Heart left ventricle (tissue), 16 donors: ENCODE results near the gene SKAP2. TPM values are rescaled to one million over a fixed set of nuclear protein-coding genes. Genes with fewer than 3 reads are reported as not detected.

ENCODE experiments used
- ATAC-seq, 4 donors: fragments of 200-7000 bp; cut with Tn5 transposase; one replicate each; pipeline ENCODE4 v1.9.1; 2020 to 2022; ENCODE audit warnings: moderate library complexity in 4 of 4, mild to moderate bottlenecking in 3 of 4, moderate number of reproducible peaks in 1 of 4
- DNase-seq, 5 donors: peaks; one replicate each; pipeline ENCODE4 v3.0.0-alpha.2; 2020
- H3K27ac ChIP-seq, 12 donors: fragments of 200-600 bp; sonication (generic) in 4 of 12; one replicate each; pipeline versions ENCODE4 v1.5.0 to v1.8.0; 2016 to 2022; ENCODE audit warnings: mild to moderate bottlenecking in 2 of 12
- H3K27me3 ChIP-seq, 9 donors: fragments of 200-600 bp; sonication (generic) in 2 of 9; one replicate each; pipeline versions ENCODE4 v1.5.1 to v1.8.0; 2016 to 2022; ENCODE audit warnings: mild to moderate bottlenecking in 3 of 9
- H3K36me3 ChIP-seq, 9 donors: fragments of 200-600 bp; sonication (generic) in 2 of 9; one replicate each; pipeline versions ENCODE4 v1.5.0 to v1.8.0; 2018 to 2022; ENCODE audit warnings: mild to moderate bottlenecking in 2 of 9
- H3K4me1 ChIP-seq, 12 donors: fragments of 200-600 bp; sonication (generic) in 4 of 12; one replicate each; pipeline versions ENCODE4 v1.5.0 to v1.8.0; 2016 to 2022; ENCODE audit warnings: mild to moderate bottlenecking in 3 of 12
- H3K4me3 ChIP-seq, 12 donors: fragments of 200-600 bp; sonication (generic) in 4 of 12; one replicate each; pipeline versions ENCODE4 v1.5.0 to v1.8.0; 2017 to 2022; ENCODE audit warnings: mild to moderate bottlenecking in 9 of 12, moderate library complexity in 4 of 12
- H3K9me3 ChIP-seq, 12 donors: fragments of 200-600 bp; sonication (generic) in 4 of 12; one replicate each; pipeline versions ENCODE4 v1.5.0 to v1.8.0; 2016 to 2022; ENCODE audit warnings: mild to moderate bottlenecking in 1 of 12
- POLR2A ChIP-seq, 2 donors: fragments of 450-650 bp; IDR thresholded peaks; one replicate each; pipeline ENCODE4 v1.6.1; 2017; ENCODE audit warnings: antibody characterized with exemption in 2 of 2, mild to moderate bottlenecking in 2 of 2, moderate library complexity in 2 of 2
- WGBS, 4 donors: extraction: QIAGEN DNeasy Blood & Tissue Kit in 2 of 4; methylation state at CpG; one replicate each; pipeline versions ENCODE4 v1.1.5 to v1.1.7; 2013 to 2018; 5-methylcytosine and 5-hydroxymethylcytosine counted together
- intact Hi-C, 10 donors: fragments of 100-400 bp; cut with DNase I; formaldehyde crosslinking; loops; one replicate each; pipeline versions ENCODE4 v1.11.1 to v1.14.2; 2022
- polyA plus RNA-seq, 2 donors: library from polyadenylated mRNA; stranded (reverse); fragments of 200-250 nt; gene quantifications; one replicate each; pipeline ENCODE4 v1.2.3, GENCODE V29; 2013
- total RNA-seq, 9 donors: library from RNA; depleted of rRNA in 2 of 9; stranded (reverse); fragments of >200 nt in 2 of 9; fragmentation: NEBNext Ultra II Directional in 3 of 9; extraction: Animal tissue kit (Norgen Biotek cat#: 25700) in 3 of 9; gene quantifications; one replicate each; pipeline versions ENCODE4 v1.1.0 to v1.2.4, GENCODE V29; 2016 to 2023
- TF ChIP-seq, protein P1 (sequence below), 12 donors: fragments of 200-600 bp; sonication (generic) in 4 of 12; IDR thresholded peaks; one replicate each; pipeline versions ENCODE4 v1.5.0 to v1.8.0; 2018 to 2022; ENCODE audit warnings: antibody characterized with exemption in 12 of 12, mild to moderate bottlenecking in 5 of 12
- donor health status: ischemic (EF 13 %, LVEDD 7.1; RV severe dilation, severe dysfunction).
- donor health status: healthy with polysubstance abuse.
- donor health status: DM: no; HTN: yes; CAD: no.
- donor health status: DM: no; HTN: no; CAD: no.
- donor health status: ischemic (EF 25% LVEDD 6.9; RV normal size, moderate dysfunction).
- donor health status: ischemic (EF 25% LVEDD 5.7; RV mildly dilated, moderate dysfunction).
- donor health status: healthy.
- donor health status: DM: yes; HTN: yes; CAD: no.
- donor health status: ischemic (EF 35%, LVEDD 5.7; RV mildly dilated, moderate dysfunction).
- donor health status: nonischemic (EF 11% LVEDD 7.7; RV severe dilation, severe dysfunction).
- donor health status: DM: yes; HTN: yes; CAD: no.
- donor health status: PGD.
- donor health status: ischemic (EF 29% LVEDD 5.4; RV normal size, mild dysfunction).
- donor health status: nonischemic (EF 23%, LVEDD 6.1; RV moderate dilation, normal function).

Gene SKAP2
- total and polyA plus RNA-seq, 11 donors = 0.99 to 17.3 (median 3.6) TPM

DNA sequence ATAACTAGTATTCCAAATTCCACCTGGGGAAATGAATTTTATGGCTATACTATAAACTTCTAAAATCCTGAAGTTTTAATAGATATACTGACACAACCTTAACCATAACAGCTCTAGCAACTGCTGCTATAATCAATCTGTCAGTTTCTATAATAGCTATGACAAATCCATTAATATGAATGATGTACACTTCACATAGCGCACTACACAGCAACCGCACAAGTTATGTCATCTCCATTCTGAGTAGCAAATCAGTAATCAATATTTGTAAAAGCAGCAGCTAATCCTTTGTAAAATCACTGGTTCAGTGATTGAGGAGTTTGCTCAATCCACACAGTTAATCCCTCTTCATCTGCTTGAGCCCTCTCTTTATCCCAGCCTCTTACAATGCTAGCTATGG lies 105.3 kb downstream of the SKAP2 start:
- TF ChIP-seq, protein P1, sequence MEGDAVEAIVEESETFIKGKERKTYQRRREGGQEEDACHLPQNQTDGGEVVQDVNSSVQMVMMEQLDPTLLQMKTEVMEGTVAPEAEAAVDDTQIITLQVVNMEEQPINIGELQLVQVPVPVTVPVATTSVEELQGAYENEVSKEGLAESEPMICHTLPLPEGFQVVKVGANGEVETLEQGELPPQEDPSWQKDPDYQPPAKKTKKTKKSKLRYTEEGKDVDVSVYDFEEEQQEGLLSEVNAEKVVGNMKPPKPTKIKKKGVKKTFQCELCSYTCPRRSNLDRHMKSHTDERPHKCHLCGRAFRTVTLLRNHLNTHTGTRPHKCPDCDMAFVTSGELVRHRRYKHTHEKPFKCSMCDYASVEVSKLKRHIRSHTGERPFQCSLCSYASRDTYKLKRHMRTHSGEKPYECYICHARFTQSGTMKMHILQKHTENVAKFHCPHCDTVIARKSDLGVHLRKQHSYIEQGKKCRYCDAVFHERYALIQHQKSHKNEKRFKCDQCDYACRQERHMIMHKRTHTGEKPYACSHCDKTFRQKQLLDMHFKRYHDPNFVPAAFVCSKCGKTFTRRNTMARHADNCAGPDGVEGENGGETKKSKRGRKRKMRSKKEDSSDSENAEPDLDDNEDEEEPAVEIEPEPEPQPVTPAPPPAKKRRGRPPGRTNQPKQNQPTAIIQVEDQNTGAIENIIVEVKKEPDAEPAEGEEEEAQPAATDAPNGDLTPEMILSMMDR (IDR thresholded peaks at IDR 0.05) = no peak
- no peak for TF ChIP-seq POLR2A (IDR thresholded peaks at IDR 0.05)
- DNase-seq = no peak
- intact Hi-C loops = no loop called here
- no peak overlapping the region for H3K27ac ChIP-seq
- H3K4me3 ChIP-seq = no peak overlapping the region
- no peaks in the 10 kb centered on the region for H3K4me1 ChIP-seq
- no peak for ATAC-seq
- peaks cover 0 to 10% (median 0%) of the 10 kb centered on the region in 12 donors for H3K9me3 ChIP-seq
- no peaks in the 10 kb centered on the region for H3K36me3 ChIP-seq
- no peaks in the 10 kb centered on the region for H3K27me3 ChIP-seq
- WGBS, 4 donors = 97 to 99% (median 98%) methylated on average over 2 of the region's 2 CpGs

DNA sequence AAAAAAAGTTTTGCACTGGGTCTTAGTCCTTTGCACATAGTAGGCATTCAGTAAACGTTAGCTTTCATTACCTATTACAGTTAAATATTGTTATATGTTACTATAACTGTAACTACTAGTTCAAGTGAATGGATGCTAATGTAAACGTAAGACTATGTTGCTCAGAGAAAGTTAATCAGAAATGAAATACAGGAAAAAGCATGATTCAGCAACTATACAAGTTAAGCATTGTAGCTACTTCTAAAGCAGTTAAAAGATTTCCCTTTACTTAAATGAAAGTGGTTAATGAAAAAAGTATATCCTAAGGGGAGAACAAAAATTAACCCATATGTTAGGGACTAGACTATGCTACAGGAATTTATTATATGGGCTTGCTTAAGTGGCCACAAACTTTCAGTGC lies 121.2 kb downstream of the SKAP2 start:
- DNase-seq (no peak), ATAC-seq (no peak)
- Histone ChIP-seq H3K4me3 (no peak overlapping the region), H3K9me3 (no peaks in the 10 kb centered on the region), H3K36me3 (peaks cover 0 to 9% (median 0%) of the 10 kb centered on the region in 9 donors), H3K27me3 (peaks cover 0 to 5% (median 0%) of the 10 kb centered on the region in 9 donors), H3K27ac (no peak overlapping the region), H3K4me1 (no peaks in the 10 kb centered on the region)
- intact Hi-C loops = no loop called here
- no peak for TF ChIP-seq POLR2A (IDR thresholded peaks at IDR 0.05)
- TF ChIP-seq, protein P1 (IDR thresholded peaks at IDR 0.05) = no peak
- 66 to 72% (median 71%) methylated on average over 2 of the region's 2 CpGs for WGBS, 4 donors

DNA sequence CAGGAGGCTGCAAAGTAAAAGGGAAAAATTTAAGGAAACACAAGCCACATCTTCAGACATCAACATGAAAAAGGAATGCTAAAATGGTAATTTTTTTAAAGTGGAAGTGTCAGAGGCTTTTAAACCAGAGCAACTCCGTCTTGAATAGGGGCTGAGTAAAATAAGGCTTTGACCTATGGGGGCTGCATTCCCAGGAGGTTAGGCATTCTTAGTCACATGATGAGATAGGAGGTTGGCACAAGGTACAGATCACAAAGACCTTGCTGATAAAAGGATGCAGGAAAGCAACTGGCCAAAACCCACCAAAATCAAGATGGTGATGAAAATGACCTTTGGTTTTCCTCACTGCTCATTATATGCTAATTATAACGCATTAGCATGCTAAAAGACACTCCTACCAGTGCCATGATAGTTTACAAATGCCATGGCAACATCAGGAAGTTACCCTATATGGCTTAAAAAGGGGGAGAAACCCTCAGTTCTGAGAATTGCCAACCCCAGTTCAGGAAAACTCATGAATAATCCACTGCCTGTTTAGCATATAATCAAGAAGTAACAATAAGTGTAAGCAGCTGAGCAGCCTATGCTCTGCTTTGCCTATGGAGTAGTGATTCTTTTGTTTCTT lies 128.3 kb downstream of the SKAP2 start:
- no peak for ATAC-seq
- no peaks in the 10 kb centered on the region for H3K4me1 ChIP-seq
- no peak for TF ChIP-seq POLR2A (IDR thresholded peaks at IDR 0.05)
- TF ChIP-seq, protein P1 (IDR thresholded peaks at IDR 0.05) = no peak
- H3K4me3 ChIP-seq = no peak overlapping the region
- H3K27me3 ChIP-seq = peaks cover 0 to 5% (median 0%) of the 10 kb centered on the region in 9 donors
- H3K27ac ChIP-seq = no peak overlapping the region
- DNase-seq = no peak
- intact Hi-C loops = no loop called here
- WGBS, 4 donors = 34 to 58% (median 52%) methylated on average over 2 of the region's 2 CpGs
- no peaks in the 10 kb centered on the region for H3K9me3 ChIP-seq
- peaks cover 0 to 14% (median 0%) of the 10 kb centered on the region in 9 donors for H3K36me3 ChIP-seq

- intact Hi-C loops = no loop called here
- Histone ChIP-seq H3K4me1 (peaks cover 0 to 22% (median 0%) of the 10 kb centered on the region in 12 donors), H3K27ac (peak overlapping the region in 1 of 12 donors; percentile 56), H3K4me3 (no peak overlapping the region), H3K9me3 (no peaks in the 10 kb centered on the region), H3K36me3 (peaks cover 0 to 8% (median 0%) of the 10 kb centered on the region in 9 donors), H3K27me3 (peaks cover 0 to 2% (median 0%) of the 10 kb centered on the region in 9 donors)
- WGBS, 4 donors = 83 to 91% (median 86%) methylated on average over 2 of the region's 2 CpGs
- TF ChIP-seq, protein P1 (IDR thresholded peaks at IDR 0.05) = no peak
- TF ChIP-seq POLR2A (IDR thresholded peaks at IDR 0.05) = no peak
- ATAC-seq = no peak
- no peak for DNase-seq
Observed at GRCh38 chr7:26729150-26729775, 135.1 kb downstream of the SKAP2 start.
